Type B pancreatic cell (in vitro differentiated cells): ENCODE data around the gene DTNA. TPM values are rescaled to one million over a fixed set of nuclear protein-coding genes. Genes with fewer than 3 reads are reported as not detected.

Source experiments
- DNase-seq: peaks from one replicate; pipeline ENCODE4 v3.0.0; 2021; ENCODE audit warnings: mixed read lengths; ENCODE audit not compliant: unreplicated experiment; ENCODE audit errors: extremely low spot score
- H3K27ac Mint-ChIP-seq: 2 replicates; pipeline ENCODE4 v1.8.0; 2021; ENCODE audit warnings: mild to moderate bottlenecking, mixed read lengths
- H3K27me3 Mint-ChIP-seq: 2 replicates; pipeline ENCODE4 v1.8.0; 2021; ENCODE audit warnings: mixed read lengths
- H3K36me3 Mint-ChIP-seq: 2 replicates; pipeline ENCODE4 v1.8.0; 2021; ENCODE audit warnings: mixed read lengths
- H3K4me1 Mint-ChIP-seq: one replicate; pipeline ENCODE4 v1.8.0; 2021; ENCODE audit warnings: mixed read lengths; ENCODE audit not compliant: unreplicated experiment
- H3K4me3 Mint-ChIP-seq: 2 replicates; pipeline ENCODE4 v1.8.0; 2021; ENCODE audit warnings: mild to moderate bottlenecking, mixed read lengths
- H3K9me3 Mint-ChIP-seq: 2 replicates; pipeline ENCODE4 v1.8.0; 2021; ENCODE audit warnings: mixed read lengths
- total RNA-seq: library from RNA; stranded (reverse); gene quantifications from 2 replicates; pipeline ENCODE4 v1.2.1, GENCODE V29; 2021; ENCODE audit warnings: low replicate concordance
- TF ChIP-seq, protein P1 (sequence below): fragments of 200-600 bp; sonication (generic); conservative IDR thresholded peaks from 2 replicates; pipeline ENCODE4 v1.5.0; 2021; ENCODE audit warnings: antibody characterized with exemption, mild to moderate bottlenecking

DTNA gene
- total RNA-seq, 1 donor from 2014 or later = 23.6 TPM

DNA sequence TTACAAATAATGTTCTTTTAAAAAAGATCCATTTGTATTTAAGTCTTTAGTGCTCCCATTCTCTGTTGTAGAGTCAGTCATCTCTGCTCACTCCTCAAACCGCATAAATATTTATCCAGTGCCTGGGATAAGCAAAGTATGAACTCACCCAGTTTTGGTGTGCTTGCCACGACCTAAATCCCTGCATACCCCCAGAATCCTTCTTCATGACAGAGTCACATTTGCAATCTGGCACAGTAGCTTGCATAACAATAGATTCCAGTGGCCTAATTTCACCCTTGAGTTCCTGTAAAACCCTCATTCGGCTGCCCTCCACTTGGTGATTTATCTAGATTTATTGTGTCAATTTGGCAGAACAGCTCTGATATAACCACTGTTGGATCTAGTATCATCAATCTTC, 92.9 kb downstream of the DTNA start:
- H3K4me3 Mint-ChIP-seq = no peak overlapping the region
- no peak overlapping the region for H3K27ac Mint-ChIP-seq
- TF ChIP-seq, protein P1, sequence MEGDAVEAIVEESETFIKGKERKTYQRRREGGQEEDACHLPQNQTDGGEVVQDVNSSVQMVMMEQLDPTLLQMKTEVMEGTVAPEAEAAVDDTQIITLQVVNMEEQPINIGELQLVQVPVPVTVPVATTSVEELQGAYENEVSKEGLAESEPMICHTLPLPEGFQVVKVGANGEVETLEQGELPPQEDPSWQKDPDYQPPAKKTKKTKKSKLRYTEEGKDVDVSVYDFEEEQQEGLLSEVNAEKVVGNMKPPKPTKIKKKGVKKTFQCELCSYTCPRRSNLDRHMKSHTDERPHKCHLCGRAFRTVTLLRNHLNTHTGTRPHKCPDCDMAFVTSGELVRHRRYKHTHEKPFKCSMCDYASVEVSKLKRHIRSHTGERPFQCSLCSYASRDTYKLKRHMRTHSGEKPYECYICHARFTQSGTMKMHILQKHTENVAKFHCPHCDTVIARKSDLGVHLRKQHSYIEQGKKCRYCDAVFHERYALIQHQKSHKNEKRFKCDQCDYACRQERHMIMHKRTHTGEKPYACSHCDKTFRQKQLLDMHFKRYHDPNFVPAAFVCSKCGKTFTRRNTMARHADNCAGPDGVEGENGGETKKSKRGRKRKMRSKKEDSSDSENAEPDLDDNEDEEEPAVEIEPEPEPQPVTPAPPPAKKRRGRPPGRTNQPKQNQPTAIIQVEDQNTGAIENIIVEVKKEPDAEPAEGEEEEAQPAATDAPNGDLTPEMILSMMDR = no peak
- no peaks in the 10 kb centered on the region for H3K27me3 Mint-ChIP-seq
- no peaks in the 10 kb centered on the region for H3K9me3 Mint-ChIP-seq
- H3K4me1 Mint-ChIP-seq = no peaks in the 10 kb centered on the region
- DNase-seq = no peak
- no peaks in the 10 kb centered on the region for H3K36me3 Mint-ChIP-seq

DNA sequence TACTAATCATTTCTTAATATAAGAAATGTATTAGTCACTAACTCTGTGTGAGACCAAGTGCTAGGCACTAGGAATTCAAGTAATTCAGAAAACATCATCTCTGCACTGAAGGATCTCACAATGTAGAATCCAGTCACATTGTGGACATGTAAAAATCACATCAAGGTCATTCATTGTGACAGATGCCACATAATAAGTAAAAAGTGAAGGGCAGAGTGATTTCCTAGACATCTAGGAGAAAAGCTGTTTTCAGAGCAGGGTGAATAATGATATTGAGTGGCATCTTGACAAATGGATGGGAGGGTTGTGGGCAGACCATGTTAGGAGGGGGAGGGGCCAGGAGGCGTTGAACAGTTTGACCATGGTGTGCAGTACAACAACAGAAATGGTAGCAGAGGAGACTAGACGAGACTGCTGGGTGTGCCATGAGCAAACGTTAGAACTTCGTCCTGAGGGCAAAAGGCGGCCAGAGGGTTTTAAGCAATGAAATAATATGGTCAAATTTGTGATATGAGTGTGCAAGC, 93.8 kb downstream of the DTNA start:
- Mint-ChIP-seq H3K27ac (no peak overlapping the region), H3K27me3 (no peaks in the 10 kb centered on the region), H3K4me3 (no peak overlapping the region), H3K4me1 (no peaks in the 10 kb centered on the region), H3K9me3 (no peaks in the 10 kb centered on the region), H3K36me3 (no peaks in the 10 kb centered on the region)
- no peak for DNase-seq
- TF ChIP-seq, protein P1 = no peak

DNA sequence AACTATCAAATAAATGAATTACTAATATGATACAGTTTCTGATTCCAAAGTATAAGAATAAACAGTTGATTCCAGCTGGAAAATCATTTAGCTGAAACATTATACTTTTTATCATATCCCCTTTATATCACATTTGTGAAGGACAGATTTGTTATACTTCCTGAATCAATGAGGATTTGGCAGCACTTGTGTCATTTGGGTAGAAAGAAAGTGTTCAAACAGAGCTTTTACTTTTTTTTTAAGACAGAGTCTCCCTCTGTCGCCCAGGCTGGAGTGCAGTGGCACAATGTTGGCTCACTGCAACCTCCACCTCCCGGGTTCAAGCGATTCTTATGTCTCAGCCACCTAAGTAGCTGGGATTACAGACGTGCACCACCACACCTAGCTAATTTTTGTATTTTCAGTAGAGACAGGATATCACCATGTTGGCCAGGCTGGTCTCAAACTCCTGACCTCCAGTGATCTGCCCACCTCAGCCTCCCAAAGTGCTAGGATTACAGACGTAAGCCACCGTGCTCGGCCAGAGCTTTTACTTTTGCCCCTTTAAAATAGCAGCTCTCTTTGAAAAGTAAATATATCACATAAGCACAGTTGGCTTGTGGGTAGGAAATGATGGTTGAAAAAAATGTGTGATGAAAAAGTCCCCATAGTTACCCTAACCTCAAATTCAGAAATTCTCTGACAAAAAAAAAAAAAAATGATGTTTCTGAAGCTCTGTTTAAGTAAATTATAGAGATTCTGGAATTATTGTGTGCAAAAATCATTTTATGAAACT, 95.2 kb downstream of the DTNA start:
- no peak for DNase-seq
- TF ChIP-seq, protein P1 = no peak
- no peaks in the 10 kb centered on the region for H3K4me1 Mint-ChIP-seq
- no peak overlapping the region for H3K27ac Mint-ChIP-seq
- H3K27me3 Mint-ChIP-seq = no peaks in the 10 kb centered on the region
- no peak overlapping the region for H3K4me3 Mint-ChIP-seq
- H3K9me3 Mint-ChIP-seq = no peaks in the 10 kb centered on the region
- no peaks in the 10 kb centered on the region for H3K36me3 Mint-ChIP-seq

DNA sequence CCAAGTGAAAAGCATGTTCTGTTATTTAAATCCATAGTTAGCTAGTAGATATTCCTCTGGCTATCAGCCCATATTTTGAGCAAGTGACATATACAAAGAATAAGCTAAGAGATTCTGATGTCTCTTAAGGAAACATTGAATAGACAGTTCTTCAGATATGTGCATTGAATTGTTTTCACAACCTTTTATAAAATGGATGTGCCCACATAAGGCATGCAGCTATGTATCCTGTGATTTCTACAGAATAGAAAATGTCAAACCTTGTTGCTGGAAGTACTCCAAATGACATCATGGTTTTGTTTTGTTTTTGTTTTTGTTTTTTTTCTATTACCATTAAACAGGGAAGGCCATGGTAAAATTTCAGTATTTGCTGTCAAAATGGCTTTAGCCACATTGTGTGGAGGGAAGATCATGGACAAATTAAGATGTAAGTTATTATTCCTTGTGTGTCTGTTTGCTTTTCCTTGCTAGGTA, 95.8 kb downstream of the DTNA start:
- Mint-ChIP-seq H3K9me3 (no peaks in the 10 kb centered on the region), H3K4me3 (no peak overlapping the region), H3K36me3 (no peaks in the 10 kb centered on the region), H3K27ac (no peak overlapping the region), H3K27me3 (no peaks in the 10 kb centered on the region), H3K4me1 (no peaks in the 10 kb centered on the region)
- DNase-seq = no peak
- TF ChIP-seq, protein P1 = no peak

DNA sequence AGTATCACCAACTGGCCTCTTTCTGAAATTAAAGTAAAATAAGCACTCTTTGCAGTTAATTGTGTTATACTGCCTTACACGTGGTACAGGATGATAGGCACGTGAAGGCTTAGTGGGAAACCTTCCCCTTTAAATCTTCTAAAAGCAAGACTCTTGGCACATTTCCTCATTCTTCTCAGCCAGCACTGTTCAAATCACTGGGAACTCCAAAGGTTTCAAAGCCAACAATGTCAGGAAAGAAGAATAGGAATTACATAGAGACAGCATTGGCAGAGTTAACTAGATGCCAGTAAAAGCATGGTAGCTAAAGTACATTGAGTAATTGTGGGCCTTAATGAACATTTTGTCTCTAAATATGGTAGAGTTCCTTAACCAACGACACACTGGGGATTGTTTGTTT, 96.4 kb downstream of the DTNA start:
- H3K9me3 Mint-ChIP-seq = no peaks in the 10 kb centered on the region
- H3K4me1 Mint-ChIP-seq = no peaks in the 10 kb centered on the region
- TF ChIP-seq, protein P1 = no peak
- H3K36me3 Mint-ChIP-seq = no peaks in the 10 kb centered on the region
- no peak for DNase-seq
- H3K27ac Mint-ChIP-seq = no peak overlapping the region
- H3K4me3 Mint-ChIP-seq = no peak overlapping the region
- H3K27me3 Mint-ChIP-seq = no peaks in the 10 kb centered on the region
